HCT116 (cell line): ENCODE data around the gene ELL3. TPM values are rescaled to one million over a fixed set of nuclear protein-coding genes. Genes with fewer than 3 reads are reported as not detected.
"Not testable (repeated sequence)": the region's sequence is repeated elsewhere in the genome, so short reads cannot be mapped to it uniquely, and the experiment has no call there.

Source experiments
- ATAC-seq: fragments of 200-7000 bp; cut with Tn5 transposase; 2 replicates; pipeline ENCODE4 v1.9.1; 2020; ENCODE audit warnings: mild to moderate bottlenecking, moderate library complexity
- BruUV-seq: library from RNA; stranded (reverse); fragments of 400-500 nt; replicated peaks from 2 replicates; lab custom pipeline; 2021; lab: Mats Ljungman, UMichigan
- CTCF ChIA-PET: fragments of 300-600 bp; sonication (Branson Sonifier 250); formaldehyde crosslinking; loops from one replicate; lab custom pipeline; 2021; ENCODE audit warnings: antibody characterized with exemption; lab: Charles Lee
- POLR2A ChIA-PET: fragments of 300-600, 350-600 bp; sonication (Branson Sonifier 250); formaldehyde crosslinking; loops from one replicate; lab custom pipeline; 2021; ENCODE audit warnings: antibody characterized with exemption; lab: Charles Lee
- RAD21 ChIA-PET, 2 experiments: fragments of 300-600 bp; sonication (Branson Sonifier 250); formaldehyde crosslinking; loops; one replicate each; lab custom pipeline; 2023; ENCODE audit warnings: low total read pairs in 2 of 2; ENCODE audit not compliant: uncharacterized antibody in 2 of 2, unreplicated experiment in 2 of 2, low non-redundant PET in 1 of 2; lab: Charles Lee
- DNase-seq: peaks from one replicate; pipeline ENCODE4 v3.0.0-alpha.2; 2010; ENCODE audit warnings: low read depth, low spot score
- H2AFZ ChIP-seq: fragments of 200-600 bp; shearing (Covaris generic), sonication (generic); 2 replicates; pipeline ENCODE4 v1.6.1; 2017; ENCODE audit warnings: low read depth, mixed run types, mixed read lengths, antibody characterized with exemption, low read length; ENCODE audit not compliant: poor library complexity, severe bottlenecking
- H3K27ac ChIP-seq: 2 replicates; pipeline ENCODE4 v1.5.1; 2012; ENCODE audit warnings: low read depth, low read length
- H3K27me3 ChIP-seq: fragments of 200-600 bp; sonication (generic); 2 replicates; pipeline ENCODE4 v1.6.1; 2016; ENCODE audit warnings: mixed run types, low read length, mixed read lengths; ENCODE audit not compliant: insufficient read depth
- H3K36me3 ChIP-seq, 2 experiments: fragments of 200-500 bp in 1 of 2; fragments of 200-600 bp in 1 of 2; sonication (Bioruptor generic) in 1 of 2; sonication (generic) in 1 of 2; 2 replicates each; pipeline versions ENCODE4 v1.5.1 to v1.6.1; 2014 to 2016; ENCODE audit warnings: low read length in 2 of 2, inconsistent platforms in 1 of 2, mixed read lengths in 1 of 2, mixed run types in 1 of 2; ENCODE audit not compliant: insufficient read depth in 2 of 2, control insufficient read depth in 1 of 2
- H3K4me1 ChIP-seq, 2 experiments: fragments of 200-600 bp in 1 of 2; sonication (generic) in 1 of 2; 2 replicates each; pipeline versions ENCODE4 v1.5.1 to v1.6.1; 2012 to 2017; ENCODE audit warnings: low read length in 2 of 2, inconsistent platforms in 1 of 2, mild to moderate bottlenecking in 1 of 2, mixed read lengths in 1 of 2, mixed run types in 1 of 2, moderate library complexity in 1 of 2; ENCODE audit not compliant: insufficient read depth in 2 of 2, control insufficient read depth in 1 of 2
- H3K4me2 ChIP-seq: fragments of 200-600 bp; sonication (generic); 2 replicates; pipeline ENCODE4 v1.6.1; 2017; ENCODE audit warnings: mixed run types, low read length, mixed read lengths
- H3K4me3 ChIP-seq, 2 experiments: fragments of 200-600 bp in 1 of 2; sonication (generic) in 1 of 2; replicated peaks in 1 of 2; 2 replicates each; pipeline ENCODE4 v1.5.1; 2011 to 2016; ENCODE audit warnings: low read length in 2 of 2, control low read depth in 1 of 2, low read depth in 1 of 2, mild to moderate bottlenecking in 1 of 2, mixed read lengths in 1 of 2, mixed run types in 1 of 2
- H3K79me2 ChIP-seq: fragments of 200-600 bp; sonication (generic); 2 replicates; pipeline ENCODE4 v1.6.1; 2017; ENCODE audit warnings: mild to moderate bottlenecking, mixed run types, low read length, moderate library complexity, mixed read lengths; ENCODE audit not compliant: insufficient read depth
- H3K9ac ChIP-seq: fragments of 200-600 bp; sonication (generic); 2 replicates; pipeline ENCODE4 v1.6.1; 2016; ENCODE audit warnings: low read length, mixed read lengths
- H3K9me2 ChIP-seq: fragments of 200-600 bp; sonication (generic), shearing (Covaris generic); 2 replicates; pipeline ENCODE4 v1.6.1; 2017; ENCODE audit warnings: mixed run types, mild to moderate bottlenecking, moderate library complexity; ENCODE audit not compliant: insufficient read depth
- H3K9me3 ChIP-seq, 2 experiments: fragments of 200-500 bp in 1 of 2; fragments of 200-600 bp in 1 of 2; sonication (Bioruptor generic) in 1 of 2; sonication (generic) in 1 of 2; 2 replicates each; pipeline ENCODE4 v1.6.1; 2014 to 2017; ENCODE audit warnings: low read length in 2 of 2, mixed read lengths in 2 of 2, inconsistent platforms in 1 of 2, low read depth in 1 of 2, mild to moderate bottlenecking in 1 of 2, mixed run types in 1 of 2, moderate library complexity in 1 of 2; ENCODE audit not compliant: control insufficient read depth in 1 of 2, insufficient read depth in 1 of 2
- H4K20me1 ChIP-seq: fragments of 200-600 bp; sonication (generic), shearing (Covaris generic); 2 replicates; pipeline ENCODE4 v1.6.1; 2017; ENCODE audit warnings: mixed run types, mild to moderate bottlenecking, moderate library complexity; ENCODE audit not compliant: insufficient read depth
- EGR1 ChIP-seq: IDR thresholded peaks from 2 replicates; pipeline ENCODE4 v1.6.1; 2012; ENCODE audit warnings: low read depth
- FOSL1 ChIP-seq: IDR thresholded peaks from 2 replicates; pipeline ENCODE4 v1.6.1; 2012; ENCODE audit warnings: low read depth
- JUND ChIP-seq: IDR thresholded peaks from 2 replicates; pipeline ENCODE4 v1.6.1; 2012
- MAX ChIP-seq: IDR thresholded peaks from 2 replicates; pipeline ENCODE4 v1.6.1; 2012
- POLR2AphosphoS5 ChIP-seq: IDR thresholded peaks from 2 replicates; pipeline ENCODE4 v1.6.1; 2011; ENCODE audit warnings: mild to moderate bottlenecking, low read depth, low read length, moderate library complexity
- RAD21 ChIP-seq: IDR thresholded peaks from 2 replicates; pipeline ENCODE4 v1.6.1; 2012; ENCODE audit warnings: low read depth, mild to moderate bottlenecking
- ZNF274 ChIP-seq: fragments of 200-500 bp; sonication (Bioruptor generic); IDR thresholded peaks from 2 replicates; pipeline ENCODE4 v1.6.1; 2014; ENCODE audit warnings: mild to moderate bottlenecking, low read depth, low read length, inconsistent platforms
- intact Hi-C: fragments of 100-400 bp; cut with micrococcal nuclease; formaldehyde crosslinking; loops from 2 replicates; pipeline ENCODE4 v1.10.0; 2022
- total RNA-seq: library from RNA; stranded (reverse); gene quantifications from one replicate; pipeline ENCODE4 v1.2.1, GENCODE V29; 2021; ENCODE audit not compliant: unreplicated experiment

Gene ELL3
- total RNA-seq, 1 experiment from 2014 or later = 16.2 TPM

DNA sequence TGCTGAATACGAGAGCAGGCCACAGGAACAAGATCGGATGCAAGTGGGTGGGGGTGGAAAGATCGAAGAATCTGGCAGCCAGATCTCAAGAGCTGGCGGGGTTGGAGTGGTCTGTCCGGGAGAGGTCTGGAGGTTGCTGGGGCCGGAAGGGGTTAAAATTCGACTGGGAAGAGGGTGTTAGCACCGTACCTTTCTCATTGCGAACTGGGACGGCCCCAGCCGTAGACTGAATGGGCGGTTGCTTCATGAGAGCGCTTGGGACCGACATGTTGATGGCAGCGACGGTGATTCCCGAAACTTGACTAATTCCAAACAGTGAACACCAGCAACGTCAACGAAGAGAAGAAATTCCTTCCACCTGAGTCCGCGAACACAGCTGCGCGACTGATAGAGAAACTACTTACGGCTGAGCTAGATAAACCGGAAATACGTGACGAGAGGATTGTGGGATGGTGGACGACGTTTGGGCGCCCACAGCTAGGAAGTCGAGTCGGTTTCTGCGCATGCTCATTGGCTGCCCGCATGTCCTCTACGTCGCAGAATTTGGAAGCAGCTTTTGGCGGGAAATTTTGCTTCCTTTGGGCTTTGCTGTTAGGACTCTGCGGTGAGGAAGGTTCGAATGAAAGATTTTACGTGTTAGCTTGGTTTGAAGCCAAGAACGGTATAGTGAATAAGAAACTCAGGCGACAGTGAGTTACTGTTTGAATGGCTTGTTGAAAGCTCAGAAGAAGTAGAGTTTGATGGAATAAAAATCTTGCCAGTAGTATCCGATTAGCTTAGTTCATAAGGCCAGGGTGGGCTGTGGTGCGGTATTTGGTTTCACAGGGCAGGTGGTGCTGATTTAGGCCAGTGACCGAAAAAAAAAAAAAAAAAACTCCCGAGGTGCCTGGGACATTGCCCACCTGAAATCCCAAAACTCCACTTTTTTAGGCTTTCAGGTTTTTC, 47.8 kb upstream of the ELL3 start, which contains the start of gene MFAP1 (continued):
- 0 out of 2 replicates have a peak, but pooled peaks have one; percentile 13 for TF ChIP-seq EGR1
- no peak for TF ChIP-seq ZNF274
- peak; percentile 93 for TF ChIP-seq POLR2AphosphoS5
- TF ChIP-seq MAX = peak; percentile 97
- TF ChIP-seq, all 23 proteins: peak for 10

- DNase-seq = no peak
- Histone ChIP-seq H3K9me2 (no peaks in the 10 kb centered on the region), H3K27ac (no peak overlapping the region), H2AFZ (no peak overlapping the region), H3K27me3 (no peaks in the 10 kb centered on the region), H3K9me3 (no peaks in the 10 kb centered on the region), H4K20me1 (no peaks in the 10 kb centered on the region), H3K4me1 (peaks cover 15 to 25% of the 10 kb centered on the region in 2 experiments), H3K4me2 (no peak overlapping the region), H3K4me3 (no peak overlapping the region), H3K9ac (no peak overlapping the region), H3K36me3 (peaks cover 12 to 16% of the 10 kb centered on the region in 2 experiments), H3K79me2 (peaks cover 77% of the 10 kb centered on the region)
- no peak for TF ChIP-seq JUND
- TF ChIP-seq RAD21 = no peak
- no peak for TF ChIP-seq FOSL1
- ChIA-PET RAD21 (no interaction called here), CTCF (interaction anchor here (0.5 kb wide), 1 partner anchor 44 kb away, joined by 6 read pairs; no protein-coding TSS in a partner anchor), POLR2A (no interaction called here)
- intact Hi-C loops = no loop called here
- ATAC-seq = no peak
- no TSS peak for BruUV-seq
These were observed 44.7 kb upstream of the ELL3 start for GRCh38 chr15:43821505-43821904.

GRCh38 chr15:43815064-43815463, 38.3 kb upstream of the ELL3 start:
- POLR2A ChIA-PET, BruUV-seq, ATAC-seq: not testable (repeated sequence)

More at GRCh38 chr15:43815064-43815463, 38.3 kb upstream of the ELL3 start:
- RAD21 ChIA-PET, H3K27ac ChIP-seq, intact Hi-C loops, H3K4me2 ChIP-seq, H2AFZ ChIP-seq, H3K27me3 ChIP-seq, H3K4me1 ChIP-seq, H4K20me1 ChIP-seq, H3K9ac ChIP-seq, CTCF ChIA-PET, H3K4me3 ChIP-seq, DNase-seq, H3K9me2 ChIP-seq, H3K9me3 ChIP-seq: not testable (repeated sequence)
- peaks cover 37% of the 10 kb centered on the region for H3K79me2 ChIP-seq
- peaks cover 46 to 50% of the 10 kb centered on the region in 2 experiments for H3K36me3 ChIP-seq
